GM19468 (cell line): ENCODE measurements around the gene NDOR1.
A peak's percentile ranks its signal among the peaks of the same experiment; 100 is the strongest.

Experiments used
- ATAC-seq: cut with Tn5 transposase; IDR thresholded peaks from one replicate; pipeline ENCODE4 v1.9.1; 2021; ENCODE audit warnings: mild to moderate bottlenecking, moderate library complexity, moderate number of reproducible peaks; ENCODE audit not compliant: unreplicated experiment; ENCODE audit errors: extremely low read depth

NDOR1 gene

DNA sequence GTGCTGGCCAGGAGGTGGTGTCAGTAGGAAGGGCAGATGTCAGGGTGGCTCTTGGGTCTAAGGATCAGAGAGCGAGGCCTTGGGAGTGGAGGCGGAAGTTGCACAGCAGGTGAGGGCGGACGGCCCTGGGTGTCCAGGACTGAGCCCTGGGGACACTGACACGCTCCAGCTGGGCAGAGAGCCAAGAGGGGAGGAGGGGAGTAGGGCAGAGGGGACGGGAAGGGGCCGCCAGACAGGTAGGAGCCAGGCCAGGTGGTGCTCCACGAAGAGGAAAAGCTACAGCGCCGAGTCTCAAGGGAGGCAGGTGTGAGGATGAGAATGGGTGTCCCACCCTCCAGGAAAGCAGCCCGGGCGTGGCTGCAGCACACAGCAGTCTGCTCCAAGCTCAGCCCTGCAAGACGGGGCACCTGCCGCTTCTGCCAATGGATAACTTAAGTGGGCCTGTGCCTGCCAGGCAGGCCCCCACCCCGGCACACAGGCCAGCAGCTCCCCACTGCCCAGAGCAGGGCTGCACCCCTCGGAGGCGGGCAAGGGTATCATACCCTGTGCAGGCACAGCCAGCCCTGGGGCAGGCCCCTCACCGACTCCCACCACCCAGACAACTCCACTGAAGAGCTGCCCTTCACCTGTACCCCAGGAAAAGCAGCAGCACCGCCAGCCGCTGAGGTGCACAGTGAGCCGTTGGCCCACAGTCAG, 9.8 kb upstream of the NDOR1 start:
- ATAC-seq, result no peak

DNA sequence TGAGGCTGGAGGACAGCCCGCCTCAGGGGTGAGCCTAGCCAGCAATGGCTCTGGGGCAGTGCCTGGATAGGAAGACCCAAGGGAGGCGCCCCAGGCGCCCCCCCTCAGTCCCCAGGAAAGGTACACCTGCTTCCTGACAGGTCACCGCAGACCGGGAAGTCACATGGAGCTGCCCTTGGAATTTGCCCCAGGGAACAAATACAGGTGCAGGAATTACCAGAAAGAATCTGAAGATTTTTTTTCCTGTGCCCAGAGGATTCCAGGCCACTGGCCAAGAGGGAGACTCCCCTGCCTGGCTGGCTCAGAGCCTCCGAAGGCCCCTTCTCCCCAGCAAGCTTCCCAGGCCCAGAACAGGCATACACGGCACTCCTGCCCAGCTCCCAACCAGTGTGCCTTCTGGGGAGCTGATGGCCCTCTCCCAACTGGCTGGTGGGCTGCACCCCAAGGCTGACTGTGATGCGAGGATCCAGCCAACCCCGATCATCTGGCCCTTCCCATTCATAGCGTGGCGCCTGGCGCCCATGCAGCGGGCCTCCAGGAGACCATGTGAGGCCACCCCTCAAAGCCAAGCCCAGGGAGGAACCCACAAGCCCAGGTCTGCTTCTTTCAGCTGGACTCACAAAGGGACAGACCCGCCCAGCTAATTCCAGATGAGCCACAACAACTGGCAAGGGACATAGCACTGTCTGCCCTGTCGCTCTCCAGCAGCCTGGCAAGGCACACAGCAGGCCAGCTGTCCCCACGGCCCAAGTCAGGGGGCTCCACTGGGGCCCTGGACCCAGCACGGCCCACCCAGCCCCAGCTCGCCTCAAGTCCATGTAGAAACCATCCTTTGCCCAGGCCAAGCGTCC, 7.2 kb upstream of the NDOR1 start:
- ATAC-seq, result no peak

DNA sequence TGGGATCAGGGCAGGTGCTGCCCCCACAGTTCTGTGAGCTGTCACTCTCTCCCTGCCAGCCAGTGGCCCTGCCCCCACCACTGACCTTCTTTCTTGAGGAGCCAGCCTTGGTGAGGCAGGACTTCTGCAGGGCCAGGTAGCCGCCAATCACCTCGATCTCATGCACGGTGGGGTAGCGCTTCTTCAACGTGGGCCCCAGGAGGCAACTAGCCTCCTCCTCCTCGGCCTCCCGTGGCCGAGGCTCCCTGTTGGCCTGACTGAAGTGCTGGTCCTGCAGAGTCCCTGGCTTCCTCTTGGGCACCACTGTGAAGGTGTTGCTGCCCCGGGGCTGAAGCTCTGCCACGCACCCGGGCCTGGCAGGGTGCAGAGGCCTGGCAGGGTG, 6.6 kb upstream of the NDOR1 start:
- ATAC-seq, result no peak

DNA sequence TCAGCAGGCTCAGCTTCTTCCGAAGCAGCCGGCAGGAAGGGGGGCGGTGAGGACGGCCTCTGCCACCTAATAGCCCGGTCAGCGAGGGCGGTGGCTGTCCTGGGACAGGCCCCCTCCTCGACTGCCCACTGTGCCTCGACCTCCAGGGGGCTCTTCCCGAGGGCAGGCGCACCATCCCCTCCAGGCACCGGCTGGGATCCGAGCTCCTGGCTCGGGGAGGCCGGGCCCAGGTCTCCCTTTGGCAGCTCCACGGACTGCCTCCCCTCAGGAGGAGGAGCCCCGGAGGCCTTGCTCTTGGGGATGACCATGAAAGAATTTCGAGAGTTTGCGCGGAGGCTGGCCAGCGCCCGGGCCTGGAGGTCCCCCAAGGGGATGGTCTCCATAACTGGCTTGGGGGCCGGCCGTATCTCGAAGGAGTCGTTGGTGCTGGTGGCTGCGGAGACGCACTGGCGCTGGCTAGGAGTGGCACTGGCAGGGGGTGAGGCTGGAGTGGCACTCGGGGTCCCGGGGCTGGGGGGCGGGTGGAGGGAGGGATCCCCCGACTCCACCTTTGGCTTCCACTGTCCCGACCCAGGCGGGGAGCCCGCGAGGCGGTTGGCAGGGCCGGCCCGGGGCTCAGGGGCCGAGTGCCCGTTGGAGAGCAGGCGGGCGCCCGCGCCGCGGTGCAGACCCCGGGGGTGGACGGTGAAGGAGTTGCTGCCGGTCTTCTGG, 5.9 kb upstream of the NDOR1 start:
- ATAC-seq, result no peak

DNA sequence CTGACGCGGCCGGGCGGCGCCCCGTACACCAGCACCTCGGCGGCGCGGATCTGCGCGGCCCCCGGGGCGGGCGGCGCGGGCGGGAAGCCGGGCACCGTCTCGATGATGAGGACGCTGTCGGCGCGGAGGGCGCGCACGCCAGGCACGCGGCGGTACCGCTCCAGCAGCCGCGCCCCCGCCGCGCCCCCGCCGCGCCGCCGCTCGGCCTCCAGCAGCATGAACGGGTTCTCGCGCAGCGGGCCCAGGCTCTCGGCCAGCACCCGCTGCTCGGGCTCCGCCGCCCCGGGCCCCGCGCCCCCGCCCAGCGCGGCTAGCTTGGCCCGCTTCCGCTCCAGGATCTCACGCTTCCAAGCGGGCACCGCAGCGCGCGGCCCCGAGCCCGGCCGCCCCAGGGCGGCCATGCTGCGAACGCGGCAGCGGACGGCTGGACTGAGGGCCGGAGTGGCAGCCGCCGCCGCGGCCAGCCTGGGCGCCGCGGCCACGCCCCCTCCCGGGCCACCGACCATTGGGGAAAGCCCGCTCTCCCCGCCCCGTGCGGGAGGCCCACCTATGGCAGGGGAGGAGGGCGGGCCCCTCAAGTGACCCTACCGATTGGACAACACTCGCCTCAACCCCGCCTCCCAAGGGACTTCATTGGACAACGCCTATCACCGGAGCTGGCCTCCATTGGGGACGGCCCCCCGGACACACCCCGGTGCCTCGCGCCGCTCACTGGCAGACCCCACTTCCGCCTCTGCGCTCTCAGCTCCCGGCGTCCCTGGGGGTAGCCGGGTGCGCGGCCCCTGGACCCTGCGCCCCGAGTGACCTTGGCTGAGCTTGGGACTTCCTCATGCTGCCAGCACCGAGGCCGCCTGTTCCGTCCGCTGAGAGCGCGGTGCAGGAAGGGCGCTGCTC, 4.9 kb upstream of the NDOR1 start, which contains the start of gene TPRN:
TSS of gene TPRN (minus strand) at position 431 of the 894 bp plus-strand sequence. CDS start at position 401, 30 bp downstream.
- ATAC-seq, result peak; percentile 70

DNA sequence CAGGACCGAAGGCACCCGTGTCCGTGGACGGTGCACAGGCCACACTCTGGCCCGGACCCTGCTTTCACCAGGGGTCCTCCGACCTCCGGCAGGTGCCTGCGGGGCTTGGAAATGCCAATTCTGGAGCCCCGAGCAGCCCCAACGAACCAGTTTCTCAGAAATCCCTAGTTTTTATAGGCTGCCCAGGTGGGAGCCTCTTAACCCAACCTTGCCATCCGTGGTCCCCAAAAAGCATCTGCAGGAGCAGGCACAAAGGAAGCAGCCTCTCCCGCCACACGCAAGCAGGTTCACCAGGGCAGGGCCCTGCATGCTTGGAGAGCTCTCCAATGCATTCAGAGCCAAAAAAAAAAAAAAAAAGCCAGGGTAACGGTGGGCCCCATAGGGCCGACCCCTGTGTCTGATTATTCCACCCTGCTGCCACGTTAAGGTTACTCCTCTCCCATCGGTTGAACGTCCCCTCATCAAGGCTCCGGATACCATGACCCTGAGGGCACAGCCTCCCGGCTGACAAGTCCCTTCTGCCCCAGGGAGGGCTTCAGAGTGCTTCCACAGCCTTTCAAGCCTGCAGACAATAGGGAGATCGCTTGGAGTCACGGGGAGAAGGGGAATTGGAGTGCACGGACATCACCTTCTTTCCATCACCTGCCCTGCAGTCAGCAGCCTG, 4.2 kb upstream of the NDOR1 start:
- ATAC-seq, result no peak

DNA sequence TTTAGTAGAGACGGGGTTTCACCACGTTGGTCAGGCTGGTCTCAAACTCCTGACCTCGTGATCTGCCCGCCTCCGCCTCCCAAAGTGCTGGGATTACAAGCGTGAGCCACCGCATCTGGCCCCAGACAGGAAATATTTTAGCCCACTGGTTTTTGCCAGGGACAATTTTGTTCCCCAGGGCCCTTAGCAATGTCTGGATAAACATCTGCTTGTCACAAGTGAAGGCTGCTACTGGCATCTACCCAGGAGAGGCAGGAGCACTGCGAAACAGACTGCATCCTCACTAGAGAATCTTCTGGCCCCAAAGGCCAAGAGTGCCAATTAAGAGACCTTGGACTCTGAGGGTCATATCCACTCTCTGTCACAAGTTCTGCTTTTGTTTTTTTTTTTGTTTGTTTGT, 2.5 kb upstream of the NDOR1 start:
- ATAC-seq, result no peak

DNA sequence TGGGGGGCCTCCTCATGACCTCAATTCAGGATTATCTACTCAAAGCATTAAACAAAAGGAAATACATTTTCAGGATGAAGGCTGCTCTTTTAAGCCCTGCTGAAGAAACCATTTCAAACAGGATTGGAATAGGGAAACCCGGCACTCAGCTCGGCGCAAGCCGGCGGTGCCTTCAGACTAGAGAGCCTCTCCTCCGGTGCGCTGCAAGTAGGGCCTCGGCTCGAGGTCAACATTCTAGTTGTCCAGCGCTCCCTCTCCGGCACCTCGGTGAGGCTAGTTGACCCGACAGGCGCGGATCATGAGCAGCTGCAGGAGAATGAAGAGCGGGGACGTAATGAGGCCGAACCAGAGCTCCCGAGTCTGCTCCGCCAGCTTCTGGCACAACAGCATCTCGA, 772 bp upstream of the NDOR1 start:
- no peak for ATAC-seq

DNA sequence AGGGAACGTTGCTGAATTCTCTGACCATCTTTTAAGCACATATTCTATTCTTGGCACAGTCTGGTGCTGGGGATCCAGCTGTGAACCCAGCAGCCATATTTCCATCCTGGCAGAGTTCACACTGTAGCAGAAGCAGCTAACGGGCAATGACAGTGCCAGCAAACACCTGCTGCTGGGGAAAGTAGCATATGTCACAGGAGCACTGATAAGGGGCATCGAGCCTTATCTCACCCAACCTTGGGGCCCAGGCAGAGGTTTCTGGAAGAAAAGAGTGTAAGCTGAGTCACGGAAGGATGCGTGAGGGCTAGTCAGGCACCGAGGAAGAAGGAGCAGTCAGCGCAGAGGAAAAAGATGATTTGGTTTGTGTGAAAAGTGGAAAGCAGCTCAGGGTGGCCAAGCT, 1.1 kb downstream of the NDOR1 start:
- ATAC-seq, result no peak

DNA sequence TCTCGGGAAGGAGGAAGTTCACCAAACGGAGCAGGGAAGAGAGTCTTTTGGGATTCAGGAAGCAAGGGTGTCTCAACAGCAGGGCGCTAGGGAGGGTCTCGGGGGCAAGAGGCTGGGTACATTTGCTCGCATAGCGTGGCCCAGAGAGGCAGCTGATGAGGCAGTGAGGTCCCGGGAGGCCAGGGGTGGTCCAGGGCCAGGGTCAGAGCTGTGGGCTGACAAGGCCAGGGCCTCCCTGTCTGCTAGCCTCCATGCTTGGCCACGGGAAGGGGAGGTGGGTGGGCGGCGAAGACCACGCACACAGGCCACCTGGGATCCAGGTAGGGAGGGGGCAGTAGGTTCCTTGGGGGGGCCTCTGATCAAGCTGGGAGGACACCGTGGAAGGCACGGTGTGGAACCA, 6.0 kb downstream of the NDOR1 start:
- ATAC-seq, result no peak

DNA sequence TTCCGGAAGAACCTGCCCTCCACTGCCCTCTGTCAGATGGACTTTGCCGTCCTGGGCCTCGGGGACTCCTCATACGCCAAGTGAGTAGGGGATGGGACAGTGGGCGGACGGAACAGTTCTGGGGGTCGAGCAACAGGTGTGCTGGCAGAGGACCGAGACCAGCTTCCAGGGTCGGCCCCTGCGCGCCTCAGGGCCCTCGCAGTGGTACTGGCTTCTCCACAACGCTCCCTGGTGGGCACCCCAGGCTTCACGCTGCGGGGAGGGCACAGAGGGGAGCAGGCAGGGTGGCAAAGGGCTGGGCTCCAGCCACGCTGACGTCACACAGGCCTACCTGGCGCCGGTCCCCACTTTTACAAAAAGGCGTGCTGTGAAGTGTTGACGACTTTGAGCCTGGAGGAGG, 7.0 kb downstream of the NDOR1 start:
- ATAC-seq, result no peak

DNA sequence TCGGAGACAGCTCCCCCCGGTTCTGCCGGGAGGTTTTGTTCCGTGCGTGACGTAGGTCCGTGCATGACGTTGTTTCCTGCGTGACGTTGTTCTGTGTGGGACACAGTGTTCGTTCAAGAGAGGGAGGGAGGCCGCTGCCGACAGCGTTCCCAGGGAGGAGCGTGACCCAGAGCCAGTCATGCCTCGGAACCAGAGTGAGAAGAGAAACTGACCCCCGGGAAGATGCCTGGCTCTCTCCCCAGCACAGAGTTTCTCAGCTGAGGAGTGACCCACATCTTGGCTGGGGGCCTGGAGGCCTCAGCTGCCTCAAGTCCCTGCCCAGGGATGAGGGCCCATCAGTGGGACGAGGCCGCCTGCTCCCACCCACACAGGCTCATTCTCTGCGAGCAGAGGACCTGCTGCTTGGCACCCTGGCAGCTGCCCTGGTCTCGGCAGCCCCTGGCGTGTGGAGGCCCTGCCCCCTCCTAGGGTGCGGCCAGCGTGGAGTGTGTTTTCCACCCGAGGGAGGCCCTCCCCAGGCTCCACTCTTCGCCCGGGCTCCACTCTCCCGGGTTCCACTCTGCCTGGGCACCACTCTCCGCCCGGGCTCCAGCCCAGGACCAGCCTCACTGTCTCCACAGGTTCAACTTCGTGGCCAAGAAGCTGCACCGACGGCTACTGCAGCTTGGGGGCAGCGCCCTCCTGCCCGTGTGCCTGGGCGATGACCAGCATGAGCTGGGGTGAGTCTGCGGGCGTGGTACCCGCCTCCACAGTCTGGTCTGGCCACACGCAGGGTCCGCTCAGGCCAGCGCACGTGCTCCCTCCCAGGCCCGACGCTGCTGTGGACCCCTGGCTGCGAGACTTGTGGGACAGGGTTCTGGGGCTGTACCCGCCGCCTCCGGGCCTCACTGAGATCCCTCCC, 7.9 kb downstream of the NDOR1 start:
- no peak for ATAC-seq

DNA sequence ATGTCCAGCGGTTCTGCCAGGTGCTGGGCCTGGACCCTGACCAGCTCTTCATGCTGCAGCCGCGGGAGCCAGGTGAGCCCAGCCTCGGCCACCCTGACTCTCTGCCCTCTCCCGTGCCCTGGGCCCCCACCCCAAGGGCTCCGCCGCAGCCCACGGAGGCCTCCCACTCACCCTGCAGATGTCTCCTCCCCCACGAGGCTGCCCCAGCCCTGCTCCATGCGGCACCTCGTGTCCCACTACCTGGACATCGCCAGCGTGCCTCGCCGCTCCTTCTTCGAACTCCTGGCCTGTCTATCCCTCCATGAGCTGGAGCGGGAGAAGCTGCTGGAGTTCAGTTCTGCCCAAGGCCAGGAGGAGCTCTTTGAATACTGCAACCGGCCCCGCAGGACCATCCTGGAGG, 9.1 kb downstream of the NDOR1 start:
- ATAC-seq, result no peak

DNA sequence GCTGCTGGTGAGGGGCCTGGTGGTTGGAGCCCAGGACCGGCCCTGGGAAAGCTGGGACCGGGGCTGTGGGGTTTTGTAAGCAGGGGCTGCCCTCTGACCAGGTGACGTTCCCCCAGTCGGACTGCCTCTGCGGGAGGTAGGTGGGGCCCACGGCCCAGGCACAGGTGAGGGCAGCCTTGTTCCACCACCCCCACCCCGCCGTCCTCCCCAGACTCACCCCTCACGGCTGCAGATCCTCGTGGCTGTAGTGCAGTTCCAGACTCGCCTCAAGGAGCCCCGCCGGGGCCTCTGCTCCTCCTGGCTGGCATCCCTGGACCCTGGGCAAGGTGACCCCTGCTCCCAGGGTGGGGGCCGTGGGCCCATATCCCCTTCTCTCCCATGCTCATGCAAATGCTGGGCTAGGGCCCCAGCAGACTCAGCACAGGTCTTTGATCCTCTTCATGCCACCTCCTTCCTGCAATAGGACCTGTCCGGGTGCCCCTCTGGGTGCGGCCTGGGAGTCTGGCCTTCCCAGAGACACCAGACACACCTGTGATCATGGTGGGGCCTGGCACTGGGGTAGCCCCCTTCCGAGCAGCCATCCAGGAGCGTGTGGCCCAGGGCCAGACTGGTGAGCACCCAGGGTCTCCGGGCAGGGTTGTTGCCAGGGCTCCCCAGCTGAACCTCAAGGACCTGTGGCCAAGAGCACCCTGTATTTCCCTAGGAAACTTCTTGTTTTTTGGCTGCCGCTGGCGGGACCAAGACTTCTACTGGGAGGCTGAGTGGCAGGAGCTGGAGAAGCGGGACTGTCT, 9.9 kb downstream of the NDOR1 start:
- no peak for ATAC-seq

DNA sequence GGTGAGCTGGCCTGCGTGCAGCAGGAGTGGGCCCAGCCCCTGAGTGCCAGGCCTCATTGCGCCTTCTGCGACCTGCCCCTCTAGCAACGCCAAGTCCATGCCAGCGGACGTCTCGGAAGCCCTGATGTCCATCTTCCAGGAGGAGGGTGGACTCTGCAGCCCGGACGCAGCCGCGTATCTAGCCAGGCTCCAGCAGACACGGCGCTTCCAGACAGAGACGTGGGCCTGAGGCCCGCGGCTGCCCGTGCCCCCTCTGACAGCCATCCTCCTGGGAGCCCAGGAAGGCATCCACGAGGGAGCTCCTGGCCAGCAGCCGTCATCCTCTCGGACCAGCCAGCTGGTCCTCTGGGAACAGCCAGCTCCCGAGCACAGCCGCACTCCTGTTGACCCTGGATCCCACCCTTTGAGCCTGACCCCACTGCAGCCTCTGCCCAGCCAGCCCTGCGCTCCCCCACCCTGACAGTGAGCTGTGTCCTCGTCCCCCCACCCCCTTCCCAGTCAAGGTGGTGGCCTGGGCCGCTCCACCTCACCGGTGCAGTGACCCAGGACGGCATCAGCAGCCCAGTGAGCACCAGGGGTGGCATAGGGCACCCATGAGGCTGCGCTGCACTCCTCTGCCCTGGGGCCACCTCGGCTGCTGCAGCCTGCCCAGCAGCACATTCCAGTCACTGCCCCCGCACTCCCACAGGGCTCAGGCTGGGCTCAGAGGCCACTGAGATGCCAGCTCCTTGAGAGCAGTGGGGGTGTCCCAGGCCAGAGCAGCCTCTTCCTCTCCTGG, 10.9 kb downstream of the NDOR1 start:
- no peak for ATAC-seq

DNA sequence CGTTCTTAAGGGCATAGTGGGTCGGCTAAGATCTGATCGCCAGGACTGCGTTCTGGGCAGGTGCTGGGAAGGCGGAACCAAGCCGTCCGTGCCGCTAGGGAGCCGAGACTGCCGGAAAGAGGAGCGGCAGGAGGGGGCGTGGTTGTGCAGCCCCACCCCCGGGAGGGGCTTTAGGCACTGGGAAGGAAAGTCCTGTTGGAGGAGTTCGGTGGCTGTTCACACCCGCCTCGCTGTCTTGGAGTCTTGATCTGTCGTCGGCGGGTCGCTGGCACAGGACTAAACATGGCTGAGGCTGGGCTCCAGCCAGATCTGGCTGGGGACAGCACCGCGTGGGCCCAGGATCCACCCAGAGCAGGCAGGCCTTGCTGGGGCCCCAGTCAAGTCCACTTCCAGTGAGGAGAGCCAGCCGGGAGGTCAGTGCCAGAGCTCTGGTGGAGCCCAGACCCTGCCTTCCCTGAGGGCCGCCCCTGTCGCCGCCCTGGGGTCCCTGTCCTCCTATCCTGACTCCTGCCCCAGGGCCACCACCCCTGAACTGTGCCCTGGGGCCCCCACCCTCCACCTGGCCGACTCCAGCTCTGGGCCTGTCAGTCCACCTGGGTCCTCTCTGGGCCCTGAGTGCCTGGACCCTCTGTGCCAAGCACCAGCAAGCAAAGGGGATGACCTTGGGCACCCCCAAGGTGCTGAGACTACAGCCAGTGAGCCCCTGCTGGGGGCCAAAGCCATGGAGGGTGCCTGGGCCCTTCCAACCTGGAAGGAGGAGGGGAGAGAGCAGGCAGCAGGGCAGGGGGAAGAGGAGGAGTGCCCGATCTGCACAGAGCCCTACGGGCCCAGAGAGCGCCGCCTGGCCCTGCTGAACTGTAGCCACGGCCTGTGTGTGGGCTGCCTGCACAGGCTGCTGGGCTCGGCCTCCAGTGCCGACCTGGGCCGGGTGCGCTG, 12.0 kb downstream of the NDOR1 start:
- no peak for ATAC-seq
